Thyroid gland (tissue), 4 donors: ENCODE measurements around the gene RAI1.

Experiments
- CTCF ChIP-seq, 6 experiments: fragments of 200-600 bp in 3 of 6; fragments of 450-650 bp in 3 of 6; sonication (generic) in 3 of 6; IDR thresholded peaks; one replicate each; pipeline ENCODE4 v1.5.1; 2016 to 2019; ENCODE audit warnings: antibody characterized with exemption in 6 of 6, mild to moderate bottlenecking in 2 of 6, inconsistent platforms in 1 of 6, moderate library complexity in 1 of 6
- POLR2A ChIP-seq, 2 donors: fragments of 450-650 bp; IDR thresholded peaks; one replicate each; pipeline ENCODE4 v1.6.1; 2017; ENCODE audit warnings: antibody characterized with exemption in 2 of 2, mild to moderate bottlenecking in 2 of 2, moderate library complexity in 1 of 2

DNA sequence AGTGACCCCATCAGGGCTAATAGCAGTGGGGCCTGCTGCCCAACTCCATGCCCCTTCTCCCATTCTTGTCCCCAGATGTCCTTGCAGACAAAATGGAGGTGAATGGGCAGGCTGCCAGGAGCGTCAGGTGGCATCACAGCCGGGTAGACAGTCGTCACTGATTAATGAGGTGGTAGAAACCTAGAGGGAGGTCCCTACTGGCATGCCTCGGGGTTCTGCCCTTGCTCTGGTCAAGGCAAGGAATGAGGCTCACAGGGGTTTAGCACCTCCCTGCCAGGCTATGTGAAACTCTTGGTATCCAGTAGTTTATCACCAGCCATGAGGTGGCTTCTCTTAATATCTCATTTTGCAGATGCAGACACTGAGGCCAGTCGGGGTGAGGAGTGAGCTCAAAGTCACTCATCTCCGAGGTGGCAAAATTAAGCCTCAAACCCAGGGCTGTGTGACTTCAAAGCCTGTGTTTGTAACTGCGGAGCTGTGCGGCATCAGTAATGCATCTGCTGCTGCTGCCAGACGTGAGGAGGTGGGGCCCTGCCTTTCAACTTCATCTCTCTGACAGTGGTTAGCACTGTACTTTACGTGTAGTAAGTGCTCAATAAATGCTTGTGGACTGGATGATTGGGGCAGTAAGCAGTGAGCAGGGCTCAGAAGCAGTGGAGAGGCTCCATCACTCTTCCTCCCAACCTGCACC lies 21.3 kb downstream of the RAI1 start:
- TF ChIP-seq CTCF (IDR thresholded peaks at IDR 0.05) = no peak
- no peak for TF ChIP-seq POLR2A (IDR thresholded peaks at IDR 0.05)
